H1 (cell line): ENCODE results near the gene KLF13. TPM values are rescaled to one million over a fixed set of nuclear protein-coding genes. Genes with fewer than 3 reads are reported as not detected.
A peak's percentile ranks its signal among the peaks of the same experiment; 100 is the strongest.

Experiments
- CTCF ChIA-PET: fragments of 300-600 bp; sonication (Branson Sonifier 250); formaldehyde crosslinking; loops from one replicate; lab custom pipeline; 2021; ENCODE audit not compliant: partially characterized antibody; lab: Charles Lee
- POLR2A ChIA-PET: fragments of 300-600 bp; sonication (Branson Sonifier 250); formaldehyde crosslinking; loops from one replicate; lab custom pipeline; 2021; ENCODE audit warnings: inconsistent platforms; ENCODE audit not compliant: partially characterized antibody; lab: Charles Lee
- DNase-seq, 2 experiments: peaks; one replicate each; pipeline versions ENCODE4 v3.0.0 to v3.0.0-alpha.2; 2010 to 2022; ENCODE audit warnings: low spot score in 2 of 2, low read depth in 1 of 2, mixed read lengths in 1 of 2
- FAIRE-seq: peaks from 2 replicates; lab custom pipeline; 2011; peaks lifted over from hg19 to GRCh38; lab: Jason Lieb, UNC
- H2AFZ ChIP-seq: 2 replicates; pipeline ENCODE4 v1.8.1; 2012; ENCODE audit warnings: low read length, inconsistent platforms
- H2AK5ac ChIP-seq: 2 replicates; pipeline ENCODE4 v1.6.1; 2013; ENCODE audit warnings: low read depth, low read length
- H2BK120ac ChIP-seq: replicated peaks from 2 replicates; pipeline ENCODE3; 2013; ENCODE audit warnings: low read depth, low read length, inconsistent platforms
- H2BK12ac ChIP-seq: 2 replicates; pipeline ENCODE4 v1.6.1; 2013; ENCODE audit warnings: low read depth, low read length
- H2BK15ac ChIP-seq: 2 replicates; pipeline ENCODE4 v1.6.1; 2013; ENCODE audit warnings: low read length
- H2BK20ac ChIP-seq: 2 replicates; pipeline ENCODE4 v1.6.1; 2013; ENCODE audit warnings: low read length
- H2BK5ac ChIP-seq: 2 replicates; pipeline ENCODE4 v1.6.1; 2013; ENCODE audit warnings: low read depth, low read length
- H3K14ac ChIP-seq: 2 replicates; pipeline ENCODE4 v1.6.1; 2013; ENCODE audit warnings: inconsistent platforms; ENCODE audit not compliant: insufficient read length
- H3K18ac ChIP-seq: 2 replicates; pipeline ENCODE4 v1.6.1; 2013; ENCODE audit warnings: low read length; ENCODE audit errors: extremely low read depth
- H3K23ac ChIP-seq: 2 replicates; pipeline ENCODE4 v1.6.1; 2013; ENCODE audit warnings: inconsistent platforms; ENCODE audit not compliant: insufficient read length
- H3K23me2 ChIP-seq: 2 replicates; pipeline ENCODE4 v1.6.1; 2013; ENCODE audit warnings: low read depth, low read length
- H3K27ac ChIP-seq: 2 replicates; pipeline ENCODE4 v1.6.1; 2011; ENCODE audit warnings: low read depth, low read length, inconsistent platforms
- H3K27me3 ChIP-seq, 4 experiments: replicated peaks in 1 of 4; 1 replicate in 1 of 4; 2 replicates in 3 of 4; pipeline versions ENCODE4 v1.6.1 to v1.8.1; 2011 to 2013; ENCODE audit warnings: low read length in 3 of 4, mild to moderate bottlenecking in 3 of 4, inconsistent platforms in 2 of 4, mixed read lengths in 2 of 4, moderate library complexity in 1 of 4; ENCODE audit not compliant: control insufficient read depth in 3 of 4, insufficient read depth in 3 of 4; ENCODE audit errors: extremely low read depth in 1 of 4
- H3K36me3 ChIP-seq, 4 experiments: 2 replicates each; pipeline versions ENCODE4 v1.6.1 to v1.8.1; 2011 to 2013; ENCODE audit warnings: mild to moderate bottlenecking in 4 of 4, low read length in 3 of 4, moderate library complexity in 2 of 4, control low read depth in 1 of 4, inconsistent platforms in 1 of 4; ENCODE audit not compliant: insufficient read depth in 4 of 4, control insufficient read depth in 2 of 4
- H3K4ac ChIP-seq: replicated peaks from 2 replicates; pipeline ENCODE3; 2013; ENCODE audit warnings: low read length, low read depth, mixed read lengths, inconsistent platforms; ENCODE audit not compliant: insufficient read length
- H3K4me1 ChIP-seq, 4 experiments: replicated peaks in 1 of 4; 1 replicate in 1 of 4; 2 replicates in 3 of 4; pipeline versions ENCODE4 v1.6.1 to v1.8.1; 2011 to 2013; ENCODE audit warnings: low read length in 3 of 4, inconsistent platforms in 2 of 4, mixed read lengths in 1 of 4; ENCODE audit not compliant: insufficient read depth in 4 of 4, control insufficient read depth in 3 of 4
- H3K4me2 ChIP-seq, 2 experiments: 2 replicates each; pipeline versions ENCODE4 v1.6.1 to v1.8.1; 2011 to 2013; ENCODE audit warnings: low read depth in 2 of 2, low read length in 2 of 2, control low read depth in 1 of 2, inconsistent platforms in 1 of 2, mild to moderate bottlenecking in 1 of 2; ENCODE audit not compliant: insufficient read depth in 1 of 2
- H3K4me3 ChIP-seq, 4 experiments: fragments of 200-600, 300-600 bp in 1 of 4; sonication (generic), shearing (Covaris generic), sonication (Bioruptor Twin) in 1 of 4; 2 replicates each; pipeline versions ENCODE4 v1.5.1 to v1.8.1; 2011 to 2016; ENCODE audit warnings: low read length in 4 of 4, low read depth in 3 of 4, control low read depth in 2 of 4, inconsistent platforms in 2 of 4, mild to moderate bottlenecking in 2 of 4, mixed read lengths in 1 of 4, moderate library complexity in 1 of 4; ENCODE audit not compliant: insufficient read depth in 2 of 4; ENCODE audit errors: extremely low read depth in 1 of 4
- H3K56ac ChIP-seq: replicated peaks from 2 replicates; pipeline ENCODE3; 2013; ENCODE audit warnings: low read depth, mild to moderate bottlenecking, mixed read lengths, low read length, inconsistent platforms; ENCODE audit not compliant: insufficient read length
- H3K79me1 ChIP-seq: 2 replicates; pipeline ENCODE4 v1.6.1; 2013; ENCODE audit warnings: low read depth, low read length, control low read depth
- H3K79me2 ChIP-seq, 2 experiments: 2 replicates each; pipeline versions ENCODE4 v1.6.1 to v1.8.1; 2012 to 2013; ENCODE audit warnings: low read length in 2 of 2, mild to moderate bottlenecking in 2 of 2, inconsistent platforms in 1 of 2; ENCODE audit not compliant: insufficient read depth in 2 of 2, control insufficient read depth in 1 of 2
- H3K9ac ChIP-seq, 4 experiments: replicated peaks in 1 of 4; 1 replicate in 1 of 4; 2 replicates in 3 of 4; pipeline versions ENCODE4 v1.6.1 to v1.8.1; 2011 to 2013; ENCODE audit warnings: low read depth in 3 of 4, low read length in 3 of 4, control low read depth in 2 of 4, mild to moderate bottlenecking in 2 of 4, moderate library complexity in 2 of 4, inconsistent platforms in 1 of 4; ENCODE audit errors: extremely low read depth in 1 of 4
- H3K9me3 ChIP-seq, 2 experiments: 2 replicates each; pipeline versions ENCODE4 v1.6.1 to v1.8.1; 2012 to 2013; ENCODE audit warnings: mild to moderate bottlenecking in 2 of 2, moderate library complexity in 2 of 2, control low read depth in 1 of 2, inconsistent platforms in 1 of 2, low read depth in 1 of 2, low read length in 1 of 2, mixed read lengths in 1 of 2; ENCODE audit not compliant: insufficient read depth in 2 of 2
- H4K20me1 ChIP-seq, 2 experiments: replicated peaks in 1 of 2; 2 replicates each; pipeline versions ENCODE3 to v1.8.1; 2011 to 2013; ENCODE audit warnings: inconsistent platforms in 2 of 2, low read length in 2 of 2, mild to moderate bottlenecking in 1 of 2; ENCODE audit not compliant: insufficient read depth in 2 of 2, control insufficient read depth in 1 of 2
- H4K5ac ChIP-seq: 2 replicates; pipeline ENCODE4 v1.6.1; 2013; ENCODE audit warnings: low read length, low read depth, mixed read lengths, inconsistent platforms; ENCODE audit not compliant: insufficient read length
- H4K8ac ChIP-seq: 2 replicates; pipeline ENCODE4 v1.8.0; 2013; ENCODE audit warnings: mild to moderate bottlenecking, moderate library complexity, low read length, inconsistent platforms; ENCODE audit not compliant: insufficient read depth; ENCODE audit errors: extremely low read depth
- H4K91ac ChIP-seq: replicated peaks from 2 replicates; pipeline ENCODE3; 2013; ENCODE audit warnings: low read length, mixed read lengths, inconsistent platforms; ENCODE audit not compliant: insufficient read length
- SIRT6 ChIP-seq: IDR thresholded peaks from one replicate; pipeline ENCODE4 v1.7.1; 2012; ENCODE audit warnings: low read length, inconsistent platforms
- TCF12 ChIP-seq: IDR thresholded peaks from 2 replicates; pipeline ENCODE4 v1.6.1; 2011; ENCODE audit warnings: low read depth, mild to moderate bottlenecking, low read length
- YY1 ChIP-seq: IDR thresholded peaks from 2 replicates; pipeline ENCODE4 v1.6.1; 2011; ENCODE audit warnings: low read depth, mild to moderate bottlenecking, low read length
- WGBS, 2 experiments: shearing (Covaris generic) in 1 of 2; methylation state at CpG; one replicate each; pipeline versions ENCODE4 v1.1.6 to v1.1.7; 2013 to 2015; ENCODE audit warnings: low lambda C conversion rate in 2 of 2, mixed read lengths in 2 of 2, inconsistent platforms in 1 of 2, low coverage in 1 of 2, missing lambda C conversion rate in 1 of 2; ENCODE audit not compliant: insufficient replicate concordance in 2 of 2, insufficient coverage in 1 of 2, insufficient read length in 1 of 2; ENCODE audit errors: extremely low coverage in 1 of 2, missing lambda C conversion rate in 1 of 2; 5-methylcytosine and 5-hydroxymethylcytosine counted together
- polyA plus RNA-seq, 7 experiments: library from polyadenylated mRNA; depleted of rRNA in 3 of 7; stranded (reverse) in 5 of 7; unstranded in 2 of 7; fragments of >200 nt in 5 of 7; fragments of 200-250 nt in 2 of 7; gene quantifications; 1 replicate in 5 of 7; 2 replicates in 1 of 7; 4 replicates in 1 of 7; pipeline versions ENCODE4 v1.2.1 to v1.2.3, GENCODE V29; 2011 to 2013; ENCODE audit warnings: missing spikeins in 2 of 7, mixed read lengths in 2 of 7
- total RNA-seq: library from RNA; stranded (reverse); fragmentation: NEBNext Ultra II Directional; extraction: Animal tissue kit (Norgen Biotek cat#: 25700); gene quantifications from 2 replicates; pipeline ENCODE4 v1.2.1, GENCODE V29; 2021

Gene KLF13
- total and polyA plus RNA-seq, 2 of the 8 experiments (the other 6 are each of a cell fraction or from before 2014, with no cell fraction given): 18.3 to 33.4 TPM

GRCh38 chr15:31360843-31361763, 34.5 kb downstream of the KLF13 start:
- Histone ChIP-seq H3K79me1 (peaks cover 16% of the 10 kb centered on the region), H2AK5ac (0 out of 2 replicates have a peak overlapping the region, but pooled peaks have one; percentile 14), H2BK15ac (peak overlapping the region; percentile 72; the same call in 1 of the 2 replicates), H3K9ac (no peak overlapping the region; a peak in 1 of 7 replicates), H2BK20ac (0 out of 2 replicates have a peak overlapping the region, but pooled peaks have one; percentile 15), H2BK5ac (peak overlapping the region; percentile 80; the same call in 1 of the 2 replicates), H3K27me3 (no peaks in the 10 kb centered on the region), H3K36me3 (no peaks in the 10 kb centered on the region), H3K18ac (no peak overlapping the region; the same call in 1 of the 2 replicates), H2BK12ac (peak overlapping the region; percentile 80; the same call in 1 of the 2 replicates), H3K27ac (no peak overlapping the region), H2AFZ (no peak overlapping the region), H3K4me3 (no peak overlapping the region), H4K8ac (peak overlapping the region; percentile 40; the same call in 1 of the 2 replicates), H2BK120ac (no peak overlapping the region)
- ChIA-PET CTCF (interaction anchor here (1.0 to 1.7 kb wide), 9 partner anchors 11 to 114 kb away, joined by 3 to 6 read pairs (median 3); no protein-coding TSS in a partner anchor), POLR2A (no interaction called here)
- 0 out of 2 replicates have a peak, but pooled peaks have one; percentile 41 for TF ChIP-seq TCF12
- no peak for TF ChIP-seq SIRT6
- TF ChIP-seq YY1: no peak
- TF ChIP-seq, all 59 proteins: peak for 1
- DNase-seq (no peak), FAIRE-seq (no peak)
- Histone ChIP-seq H3K23ac (no peak overlapping the region), H3K4me2 (peak overlapping the region in 1 of 2 experiments; percentile 17; a peak in 2 of 4 replicates), H3K4me1 (peaks cover 11 to 47% (median 38%) of the 10 kb centered on the region in 4 experiments), H3K56ac (no peak overlapping the region), H4K91ac (peak overlapping the region; percentile 19), H4K20me1 (peaks cover 14 to 30% of the 10 kb centered on the region in 2 experiments), H3K79me2 (peaks cover 0 to 70% of the 10 kb centered on the region in 2 experiments; a peak in 2 of 4 replicates), H3K23me2 (no peaks in the 10 kb centered on the region), H4K5ac (no peak overlapping the region), H3K9me3 (no peaks in the 10 kb centered on the region), H3K14ac (no peak overlapping the region), H3K4ac (no peak overlapping the region)
- WGBS, 2 experiments: 76% methylated on average over 13 of the region's 17 CpGs; no CpG with 5 or more reads in 1 of the 2 experiments
